ENCODE data around the gene FAM83E. TPM values are rescaled to one million over a fixed set of nuclear protein-coding genes. Genes with fewer than 3 reads are reported as not detected.
A peak's percentile ranks its signal among the peaks of the same experiment; 100 is the strongest.

The FAM83E gene
- total and polyA plus RNA-seq, 2 of the 8 experiments (the other 6 are each of a cell fraction or from before 2014, with no cell fraction given), result 1.8 to 5.3 TPM

GRCh38 chr19:48637449-48637947 is 22.6 kb upstream of the FAM83E start (continued):
- TF ChIP-seq POU5F1 (IDR thresholded peaks at IDR 0.05; ENCODE audit: low read depth, low read length), result no peak
- 0 out of 2 replicates have a peak, but pooled peaks have one; percentile 6 for TF ChIP-seq TAF1 (IDR thresholded peaks at IDR 0.05; ENCODE audit: low read depth, low read length)
- TF ChIP-seq ATF2 (IDR thresholded peaks at IDR 0.05; ENCODE audit: low read length), result no peak
- no peak for TF ChIP-seq HDAC6 (IDR thresholded peaks at IDR 0.05; ENCODE audit: low read depth, low read length)
- TF ChIP-seq SIN3A (conservative IDR thresholded peaks at IDR 0.05 in 1 of 2, IDR thresholded peaks at IDR 0.05 in 1 of 2; ENCODE audit: low read depth in 1 of 2, low read length in 2 of 2), result 0 out of 4 replicates have a peak, but pooled peaks of 1 of the 2 experiments have one; percentile 14
- no peak for TF ChIP-seq TAF7 (optimal IDR thresholded peaks at IDR 0.05; ENCODE audit: borderline replicate concordance, low read depth, low read length)
- TF ChIP-seq GTF2F1 (IDR thresholded peaks at IDR 0.05; ENCODE audit: borderline replicate concordance, low read depth, low read length), result peak; percentile 41; the same call in 1 of the 2 replicates
- TF ChIP-seq, protein P1, sequence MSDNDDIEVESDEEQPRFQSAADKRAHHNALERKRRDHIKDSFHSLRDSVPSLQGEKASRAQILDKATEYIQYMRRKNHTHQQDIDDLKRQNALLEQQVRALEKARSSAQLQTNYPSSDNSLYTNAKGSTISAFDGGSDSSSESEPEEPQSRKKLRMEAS (IDR thresholded peaks at IDR 0.05), result peak; percentile 98
